Calu3 (cell line): Measurements from ENCODE around the gene HYOU1. TPM values are rescaled to one million over a fixed set of nuclear protein-coding genes. Genes with fewer than 3 reads are reported as not detected.
"Not testable (repeated sequence)": the region's sequence is repeated elsewhere in the genome, so short reads cannot be mapped to it uniquely, and the experiment has no call there.

ENCODE experiments used
- BruUV-seq: library from RNA; stranded (reverse); fragments of 400-500 nt; replicated peaks from 2 replicates; lab custom pipeline; 2021; lab: Mats Ljungman, UMichigan
- CTCF ChIA-PET: fragments of 300-600 bp; sonication (Branson Sonifier 250); formaldehyde crosslinking; loops from one replicate; lab custom pipeline; 2022; ENCODE audit warnings: antibody characterized with exemption; lab: Charles Lee
- DNase-seq: peaks from one replicate; pipeline ENCODE4 v3.0.0; 2022
- H3K27ac Mint-ChIP-seq: one replicate; pipeline ENCODE4 v1.8.0; 2022; ENCODE audit warnings: mixed read lengths; ENCODE audit not compliant: unreplicated experiment
- H3K27me3 Mint-ChIP-seq: one replicate; pipeline ENCODE4 v1.8.0; 2022; ENCODE audit warnings: mixed read lengths; ENCODE audit not compliant: unreplicated experiment
- H3K36me3 Mint-ChIP-seq: one replicate; pipeline ENCODE4 v1.8.0; 2022; ENCODE audit warnings: mild to moderate bottlenecking, moderate library complexity, mixed read lengths; ENCODE audit not compliant: insufficient read depth, unreplicated experiment
- H3K4me1 Mint-ChIP-seq: one replicate; pipeline ENCODE4 v1.8.0; 2022; ENCODE audit warnings: mild to moderate bottlenecking, low read depth, mixed read lengths; ENCODE audit not compliant: unreplicated experiment
- H3K4me3 Mint-ChIP-seq: one replicate; pipeline ENCODE4 v1.8.0; 2022; ENCODE audit warnings: mild to moderate bottlenecking, low read depth, moderate library complexity, mixed read lengths; ENCODE audit not compliant: unreplicated experiment
- H3K9me3 Mint-ChIP-seq: one replicate; pipeline ENCODE4 v1.8.0; 2022; ENCODE audit warnings: low read depth, mixed read lengths; ENCODE audit not compliant: unreplicated experiment
- CTCF ChIP-seq: fragments of 200-600 bp; IDR thresholded peaks from one replicate; pipeline ENCODE4 v1.8.0; 2022; ENCODE audit warnings: antibody characterized with exemption; ENCODE audit not compliant: unreplicated experiment
- intact Hi-C: fragments of 100-400 bp; cut with micrococcal nuclease; formaldehyde crosslinking; loops from one replicate; pipeline ENCODE4 v1.10.0; 2022; ENCODE audit not compliant: unreplicated experiment
- total RNA-seq: library from RNA; stranded (reverse); gene quantifications from 2 replicates; pipeline ENCODE4 v1.2.3, GENCODE V29; 2022

HYOU1 gene
- total RNA-seq, 1 experiment from 2014 or later: 180 TPM

- H3K27ac Mint-ChIP-seq: no peak overlapping the region
- no peak for TF ChIP-seq CTCF
- CTCF ChIA-PET: no interaction called here
These were observed 10.5 kb downstream of the HYOU1 start for GRCh38 chr11:119046489-119046888.

GRCh38 chr11:119044708-119045107 is 12.3 kb downstream of the HYOU1 start:
- H3K27ac Mint-ChIP-seq: peak overlapping the region; percentile 50
- no peak overlapping the region for H3K4me3 Mint-ChIP-seq
- peaks cover 44% of the 10 kb centered on the region for H3K36me3 Mint-ChIP-seq
- no peaks in the 10 kb centered on the region for H3K4me1 Mint-ChIP-seq
- H3K9me3 Mint-ChIP-seq: no peaks in the 10 kb centered on the region
- no TSS peak for BruUV-seq
- no peak for TF ChIP-seq CTCF
- CTCF ChIA-PET: no interaction called here
- no peaks in the 10 kb centered on the region for H3K27me3 Mint-ChIP-seq
- intact Hi-C loops: no loop called here
- DNase-seq: no peak

More at GRCh38 chr11:119046489-119046888, 10.5 kb downstream of the HYOU1 start:
- no TSS peak for BruUV-seq
- H3K27me3 Mint-ChIP-seq: no peaks in the 10 kb centered on the region
- no peak overlapping the region for H3K4me3 Mint-ChIP-seq
- intact Hi-C loops: no loop called here
- peaks cover 59% of the 10 kb centered on the region for H3K36me3 Mint-ChIP-seq
- H3K4me1 Mint-ChIP-seq: no peaks in the 10 kb centered on the region
- DNase-seq: no peak
- no peaks in the 10 kb centered on the region for H3K9me3 Mint-ChIP-seq

GRCh38 chr11:119042927-119043326 is 14.1 kb downstream of the HYOU1 start:
- no peaks in the 10 kb centered on the region for H3K27me3 Mint-ChIP-seq
- no TSS peak for BruUV-seq
- no peaks in the 10 kb centered on the region for H3K9me3 Mint-ChIP-seq
- peaks cover 32% of the 10 kb centered on the region for H3K36me3 Mint-ChIP-seq
- intact Hi-C loops: no loop called here
- CTCF ChIA-PET: no interaction called here
- no peaks in the 10 kb centered on the region for H3K4me1 Mint-ChIP-seq
- no peak overlapping the region for H3K4me3 Mint-ChIP-seq
- TF ChIP-seq CTCF: no peak
- no peak overlapping the region for H3K27ac Mint-ChIP-seq
- no peak for DNase-seq

- Mint-ChIP-seq H3K4me1 (no peaks in the 10 kb centered on the region), H3K27me3 (no peaks in the 10 kb centered on the region), H3K36me3 (peaks cover 25% of the 10 kb centered on the region), H3K9me3 (no peaks in the 10 kb centered on the region), H3K4me3 (no peak overlapping the region), H3K27ac (no peak overlapping the region)
- intact Hi-C loops: no loop called here
- no TSS peak for BruUV-seq
- no peak for TF ChIP-seq CTCF
- DNase-seq: no peak
- CTCF ChIA-PET: interaction anchor here (0.7 to 1.2 kb wide), 3 partner anchors 9 to 924 kb away, joined by 4 to 5 read pairs (median 4); partner anchors contain the start of gene SLC37A4
These were observed 15.0 kb downstream of the HYOU1 start for GRCh38 chr11:119041821-119042514.

GRCh38 chr11:119039471-119039870 is 17.5 kb downstream of the HYOU1 start:
- H3K27ac Mint-ChIP-seq, H3K4me3 Mint-ChIP-seq, DNase-seq, H3K9me3 Mint-ChIP-seq, CTCF ChIA-PET, intact Hi-C loops, BruUV-seq, H3K27me3 Mint-ChIP-seq, H3K4me1 Mint-ChIP-seq, H3K36me3 Mint-ChIP-seq: not testable (repeated sequence)
